GM18520 (cell line): Measurements from ENCODE around the gene AQP7.
A peak's percentile ranks its signal among the peaks of the same experiment; 100 is the strongest.
"Not testable (repeated sequence)": the region's sequence is repeated elsewhere in the genome, so short reads cannot be mapped to it uniquely, and the experiment has no call there.

Source experiments
- ATAC-seq: cut with Tn5 transposase; IDR thresholded peaks from one replicate; pipeline ENCODE4 v1.9.1; 2021; ENCODE audit not compliant: unreplicated experiment

Gene AQP7

DNA sequence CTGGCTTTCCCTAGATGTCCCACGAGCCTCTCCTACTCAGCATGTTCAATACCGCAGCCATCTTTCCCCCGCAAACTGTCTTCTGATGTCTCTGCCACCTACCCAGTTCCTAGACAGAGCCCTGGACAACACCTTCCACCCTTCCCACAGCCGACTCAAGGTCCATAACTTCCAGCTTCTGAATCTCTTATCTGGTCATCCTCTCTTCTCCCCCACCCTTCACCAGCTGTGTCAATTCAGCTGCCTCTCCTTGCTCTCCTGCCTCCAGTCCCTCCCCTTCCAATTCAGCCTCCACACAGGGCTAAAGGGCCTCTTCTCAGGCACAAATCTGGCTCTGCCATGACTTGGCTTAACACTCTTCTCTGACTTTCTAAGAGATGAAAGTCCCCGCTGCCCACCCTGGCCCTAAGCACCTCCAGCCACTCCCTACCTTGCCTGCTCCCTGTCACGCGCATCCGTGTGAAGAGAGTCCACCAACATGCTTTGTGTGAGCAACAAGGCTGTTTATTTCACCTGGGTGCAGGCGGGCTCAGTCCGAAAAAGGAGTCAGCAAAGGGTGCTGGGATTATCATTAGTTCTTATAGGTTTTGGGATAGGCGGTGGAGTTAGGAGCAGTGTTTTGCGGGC, 25.2 kb downstream of the AQP7 start:
- ATAC-seq: no peak

DNA sequence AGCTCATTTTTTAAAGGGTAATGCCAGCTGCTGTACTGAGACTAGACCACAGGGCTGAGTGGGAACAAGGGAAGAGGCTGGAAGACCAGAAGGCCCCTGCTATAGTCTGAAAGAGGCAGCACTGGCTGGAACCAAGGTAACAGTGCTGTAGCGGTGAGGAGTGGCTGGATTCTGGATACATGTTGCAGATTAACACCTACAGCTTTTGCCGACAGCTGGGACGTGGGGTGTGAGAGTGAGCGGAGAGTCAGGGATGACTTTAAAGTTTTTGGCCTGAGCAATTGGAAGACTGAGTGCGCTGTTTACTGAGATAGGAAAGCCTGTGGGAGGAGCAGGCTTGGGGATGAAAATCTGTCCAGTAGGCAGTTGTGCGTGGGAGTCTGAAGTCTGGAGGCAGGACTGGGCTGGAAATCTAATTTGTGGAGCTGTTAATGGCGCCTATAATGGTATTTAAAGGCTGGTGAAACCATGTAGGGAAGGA, 26.5 kb downstream of the AQP7 start:
- ATAC-seq: no peak

DNA sequence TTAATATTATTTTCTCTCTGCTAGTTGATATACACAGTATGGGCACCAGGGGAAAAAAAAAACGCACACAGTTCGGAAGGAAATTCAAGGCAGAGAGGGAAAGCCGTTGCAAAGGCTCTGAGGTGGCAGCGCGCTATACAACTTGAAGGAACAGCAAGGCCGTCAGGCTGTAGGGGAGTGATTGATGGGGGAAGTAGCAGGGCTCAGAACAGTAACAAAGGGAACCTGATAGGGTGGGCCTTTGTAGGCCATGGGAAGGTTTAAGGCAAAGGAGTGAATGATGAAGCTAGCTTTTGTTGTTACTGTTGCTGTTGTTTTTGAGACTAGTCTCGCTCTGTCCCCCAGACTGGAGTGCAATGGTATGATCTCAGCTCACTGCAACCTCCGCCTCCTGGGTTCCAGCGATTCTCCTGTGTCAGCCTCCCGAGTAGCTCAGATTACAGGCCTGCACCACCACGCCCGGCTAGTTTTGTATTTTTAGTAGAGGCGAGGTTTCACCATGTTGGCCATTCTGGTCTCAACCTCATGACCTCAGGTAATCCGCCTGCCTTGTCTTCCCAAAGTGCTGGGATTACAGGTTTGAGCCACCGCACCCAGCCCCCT, 27.0 kb downstream of the AQP7 start:
- ATAC-seq: no peak

DNA sequence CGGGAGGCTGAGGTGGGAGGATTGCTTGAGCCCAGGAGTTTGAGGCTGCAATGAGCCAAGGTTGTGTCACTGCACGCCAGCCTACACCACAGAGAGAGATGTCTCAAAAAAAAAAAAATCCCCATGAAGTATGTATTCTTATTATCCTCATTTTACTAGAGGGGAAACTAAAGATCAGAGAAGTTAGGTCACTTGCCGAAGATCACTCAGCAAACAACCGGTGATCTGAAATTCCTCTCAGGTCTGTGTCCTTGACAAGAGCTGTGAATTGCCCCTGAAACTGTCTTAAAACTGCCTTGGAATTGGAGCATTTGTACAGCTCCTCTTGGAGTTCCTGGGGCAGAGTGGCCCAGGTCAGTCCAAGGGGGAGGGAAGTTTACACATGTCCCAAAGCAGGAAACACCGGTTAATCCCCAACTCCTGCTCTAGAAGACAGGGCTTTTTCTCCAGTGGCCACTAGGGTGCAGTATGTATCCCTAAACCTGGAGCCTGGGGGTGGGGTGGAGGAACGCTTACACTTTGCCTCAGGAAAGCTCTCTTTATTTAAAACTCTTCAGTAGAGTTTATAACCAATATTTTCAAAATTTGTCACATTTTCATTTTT, 27.6 kb downstream of the AQP7 start:
- peak; percentile 46 for ATAC-seq

DNA sequence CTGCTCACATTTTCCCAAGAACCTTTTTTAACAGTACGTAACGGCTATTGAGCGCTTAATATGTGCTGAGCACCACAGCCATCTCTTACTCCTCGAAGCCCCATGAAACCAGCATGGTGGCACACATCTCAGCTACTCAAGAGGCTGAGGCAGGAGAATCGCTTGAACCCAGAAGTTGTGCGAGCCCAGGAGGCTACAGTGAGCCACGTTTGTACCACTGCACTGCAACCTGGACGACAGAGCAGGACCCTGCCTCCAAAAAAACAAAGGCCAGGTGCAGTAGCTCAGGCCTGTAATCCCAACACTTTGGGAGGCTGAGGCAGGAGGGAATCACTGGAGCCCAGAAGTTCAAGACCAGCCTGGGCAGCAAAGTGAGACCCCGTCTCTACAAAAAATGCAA, 28.2 kb downstream of the AQP7 start:
- ATAC-seq: no peak

DNA sequence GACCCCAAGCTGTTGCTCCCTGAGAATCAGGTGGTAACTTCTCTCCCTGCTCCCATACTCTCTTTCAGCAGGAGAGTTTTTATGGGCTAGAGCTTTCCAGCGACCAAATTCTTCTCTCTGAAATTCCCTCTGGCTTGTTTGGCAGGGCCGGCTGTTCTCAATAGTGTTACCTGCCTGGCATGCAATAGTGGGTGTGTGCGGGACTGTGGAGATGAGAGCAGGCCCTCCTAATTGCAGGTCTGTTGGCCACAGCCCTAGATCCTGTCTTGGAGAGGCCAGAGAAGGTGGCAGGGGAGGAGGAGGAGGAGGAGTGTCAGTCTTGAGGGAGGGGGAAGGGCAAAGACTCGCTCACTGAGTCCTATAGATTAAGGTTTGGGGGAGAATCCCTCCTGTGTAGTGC, 29.5 kb downstream of the AQP7 start:
- no peak for ATAC-seq

DNA sequence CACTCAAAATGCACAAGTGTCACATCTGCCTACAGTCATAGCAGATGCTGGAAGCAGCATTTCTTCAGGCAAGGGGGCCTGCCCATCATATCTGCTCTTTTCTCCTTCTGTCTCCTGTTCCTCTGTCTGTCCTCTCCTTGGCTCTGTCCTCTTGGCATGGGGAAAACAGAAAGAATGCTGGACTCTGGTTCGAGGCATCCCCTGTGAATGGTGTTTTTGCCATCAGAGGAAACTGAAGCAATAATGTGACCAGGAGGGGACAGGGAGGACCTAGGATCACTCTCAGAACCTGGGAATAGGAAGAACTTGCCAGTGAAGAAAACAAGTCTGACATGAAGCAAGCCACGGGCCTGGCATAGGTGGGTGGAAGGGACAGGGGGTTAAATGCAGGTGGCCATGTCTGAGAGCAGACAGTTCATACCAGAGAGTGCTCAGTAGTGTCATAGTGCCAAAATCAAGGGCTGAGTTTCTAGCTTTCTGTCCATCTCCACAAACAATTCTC, 35.3 kb downstream of the AQP7 start:
- no peak for ATAC-seq

DNA sequence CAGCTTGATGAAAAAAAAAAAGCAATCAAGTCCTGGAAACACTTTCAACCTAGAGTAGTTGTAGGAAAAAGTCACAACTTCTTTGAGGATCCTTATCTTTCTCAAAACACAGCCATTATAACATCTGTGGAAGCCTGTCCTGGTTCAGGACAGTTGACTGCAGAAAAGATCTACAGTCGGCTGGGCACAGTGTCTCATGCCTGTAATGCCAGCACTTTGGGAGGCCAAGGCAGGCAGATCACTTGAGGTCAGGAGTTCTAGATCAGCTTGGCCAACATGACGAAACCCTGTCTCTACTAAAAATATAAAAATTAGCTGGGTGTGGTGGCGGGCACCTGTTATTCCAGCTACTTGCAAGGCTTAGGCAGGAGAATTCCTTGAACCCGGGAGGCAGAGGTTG, 37.6 kb downstream of the AQP7 start:
- not testable (repeated sequence) for ATAC-seq

DNA sequence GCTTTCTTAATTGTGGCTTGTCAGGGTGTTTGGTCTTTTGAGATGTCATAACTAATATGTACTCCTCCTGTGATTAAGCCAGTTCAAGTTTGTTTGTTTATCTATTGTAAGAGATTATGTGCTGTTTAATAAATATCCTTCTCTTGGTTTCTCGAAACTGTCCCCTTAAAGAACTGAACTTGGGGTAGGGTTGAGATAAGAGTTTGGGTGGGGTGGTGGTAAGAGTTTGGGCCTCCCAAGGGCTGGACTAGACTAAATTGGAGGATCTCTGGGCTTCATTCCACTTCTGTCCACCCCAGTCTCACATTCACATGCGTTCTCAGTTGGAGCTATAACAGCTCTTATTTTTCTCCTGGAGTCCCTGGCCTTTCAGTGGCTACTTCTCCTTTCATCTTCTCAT, 38.2 kb downstream of the AQP7 start:
- ATAC-seq: no peak

DNA sequence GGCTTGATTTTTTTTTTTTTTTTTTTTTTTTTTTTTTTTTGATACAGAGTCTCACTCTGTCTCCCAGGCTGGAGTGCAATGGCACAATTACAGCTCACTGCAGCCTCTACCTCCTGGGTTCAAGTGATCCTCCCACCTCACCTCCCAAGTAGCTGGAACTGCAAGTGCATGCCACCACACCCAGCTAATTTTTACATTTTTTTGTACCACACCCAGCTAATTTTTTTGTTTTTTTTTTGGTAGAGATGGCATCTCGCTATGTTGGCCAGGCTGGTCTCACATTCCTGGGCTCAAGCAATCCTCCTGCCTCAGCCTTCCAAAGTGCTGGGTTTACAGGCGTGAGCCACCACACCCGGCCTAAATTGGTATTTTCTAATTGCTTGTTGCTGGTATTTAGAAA, 43.7 kb downstream of the AQP7 start:
- not testable (repeated sequence) for ATAC-seq

DNA sequence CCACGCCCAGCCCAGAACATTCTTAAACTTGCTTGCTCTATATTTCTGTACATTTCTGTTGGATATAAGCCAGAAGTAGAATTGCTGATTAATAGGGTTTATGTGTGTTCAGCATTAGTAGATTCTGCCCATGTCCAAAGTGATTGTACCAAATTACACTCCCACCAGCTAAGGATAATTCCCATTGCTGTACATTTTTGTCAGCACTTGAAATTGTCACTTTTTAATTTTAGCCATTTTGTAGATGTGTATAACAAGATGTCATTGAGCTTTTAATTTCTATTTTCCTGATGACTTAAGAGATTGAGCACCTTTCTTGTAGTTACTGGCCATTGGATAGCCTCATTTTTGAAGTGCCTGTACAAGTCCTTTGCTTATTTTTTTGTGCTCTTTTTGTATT, 46.4 kb downstream of the AQP7 start:
- ATAC-seq: no peak

DNA sequence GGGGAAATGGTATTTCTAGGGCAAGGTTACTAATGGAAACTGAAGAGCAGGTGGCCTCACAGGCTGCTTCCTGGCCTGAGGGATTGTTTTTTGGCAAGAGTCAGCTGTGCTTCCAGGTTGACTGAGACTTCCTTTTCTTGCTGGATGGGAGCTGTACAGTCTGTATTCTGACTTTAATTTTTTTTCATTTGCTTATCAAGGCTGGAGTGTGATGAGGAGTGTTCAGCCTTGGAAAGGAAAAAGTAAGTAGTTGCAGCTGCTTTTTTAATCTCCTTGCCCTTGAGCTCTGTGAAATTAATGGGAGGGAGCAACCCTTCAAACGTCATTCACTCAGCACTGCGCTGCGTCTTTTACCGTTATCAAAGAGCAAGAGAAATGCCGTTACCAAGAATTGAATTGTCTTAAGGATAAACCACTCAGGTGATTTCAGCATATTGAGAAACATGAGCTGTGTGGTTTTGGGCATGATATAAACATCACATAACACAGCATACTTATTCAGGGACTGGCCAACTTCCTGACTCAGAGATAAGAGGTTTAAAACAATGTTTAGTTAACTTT, 47.6 kb downstream of the AQP7 start:
- ATAC-seq: no peak

DNA sequence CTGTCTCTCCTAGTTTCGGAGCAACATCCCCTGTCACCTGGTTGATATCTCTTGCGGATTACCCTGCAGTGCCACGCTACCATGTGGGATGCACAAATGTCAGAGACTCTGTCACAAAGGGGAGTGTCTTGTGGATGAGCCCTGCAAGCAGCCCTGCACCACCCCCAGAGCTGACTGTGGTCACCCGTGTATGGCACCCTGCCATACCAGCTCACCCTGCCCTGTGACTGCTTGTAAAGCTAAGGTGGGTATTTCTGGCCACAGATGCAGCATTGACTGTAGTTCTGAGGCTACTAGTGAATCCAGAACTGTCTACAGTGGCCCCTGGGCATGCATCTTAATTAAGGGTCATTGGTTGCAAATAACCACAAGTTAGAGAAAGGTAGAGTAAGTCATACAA, 50.8 kb downstream of the AQP7 start:
- ATAC-seq: no peak

DNA sequence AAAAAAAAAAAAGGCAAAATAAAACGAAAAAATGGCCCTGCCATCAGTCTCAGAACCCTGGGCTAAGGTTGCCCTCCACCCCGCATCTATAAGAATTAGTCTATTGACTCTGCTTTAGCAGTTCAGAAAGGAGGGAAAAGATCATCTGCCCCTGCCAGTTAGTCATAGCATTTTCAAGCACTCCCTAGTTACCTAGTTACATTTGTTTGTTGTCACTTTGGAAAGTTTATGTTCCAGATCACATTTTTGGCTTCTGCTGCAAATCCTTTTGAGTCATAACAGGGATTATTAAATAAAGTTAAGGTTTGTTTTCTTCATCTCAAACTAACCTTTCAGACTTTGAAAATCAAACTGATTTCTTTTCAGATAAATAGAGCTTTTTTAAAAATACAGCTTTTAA, 52.1 kb downstream of the AQP7 start:
- ATAC-seq: no peak

DNA sequence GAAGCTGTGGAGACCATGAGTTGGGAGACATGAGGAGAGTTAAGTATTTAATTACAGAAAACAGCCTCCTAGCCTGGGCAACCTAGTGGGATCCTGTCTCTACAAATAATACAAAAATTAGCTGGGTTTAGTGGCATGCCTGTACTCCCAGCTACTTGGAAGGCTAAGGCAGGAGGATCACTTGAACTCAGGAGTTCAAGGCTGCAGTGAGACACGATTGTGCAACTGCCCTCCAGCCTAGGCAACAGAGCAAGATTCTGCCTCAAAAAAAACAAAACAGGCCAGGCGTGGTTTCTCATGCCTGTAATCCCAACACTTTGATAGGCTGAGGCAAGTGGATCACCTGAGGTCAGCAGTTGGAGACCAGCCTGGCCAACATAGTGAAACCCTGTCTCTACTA, 52.6 kb downstream of the AQP7 start:
- ATAC-seq: no peak

DNA sequence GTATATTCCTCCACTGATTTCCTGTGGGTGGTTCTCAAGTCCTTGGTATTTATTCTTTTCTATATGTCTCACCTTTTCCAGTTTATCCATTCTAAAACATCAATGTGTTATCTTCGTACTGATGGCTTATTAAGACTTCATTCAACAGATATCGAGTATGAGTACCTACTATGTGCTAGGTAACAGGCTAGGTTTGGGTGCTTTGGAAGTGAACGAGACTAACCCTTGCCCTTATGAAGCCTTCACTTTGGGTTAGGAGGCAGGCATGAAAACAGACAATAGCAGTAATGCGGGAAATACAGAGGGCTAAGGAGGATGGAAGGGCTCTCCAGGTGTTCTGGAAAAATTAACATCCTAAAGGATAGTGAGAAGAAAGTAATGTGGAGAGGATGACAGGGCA, 53.4 kb downstream of the AQP7 start:
- ATAC-seq: no peak

DNA sequence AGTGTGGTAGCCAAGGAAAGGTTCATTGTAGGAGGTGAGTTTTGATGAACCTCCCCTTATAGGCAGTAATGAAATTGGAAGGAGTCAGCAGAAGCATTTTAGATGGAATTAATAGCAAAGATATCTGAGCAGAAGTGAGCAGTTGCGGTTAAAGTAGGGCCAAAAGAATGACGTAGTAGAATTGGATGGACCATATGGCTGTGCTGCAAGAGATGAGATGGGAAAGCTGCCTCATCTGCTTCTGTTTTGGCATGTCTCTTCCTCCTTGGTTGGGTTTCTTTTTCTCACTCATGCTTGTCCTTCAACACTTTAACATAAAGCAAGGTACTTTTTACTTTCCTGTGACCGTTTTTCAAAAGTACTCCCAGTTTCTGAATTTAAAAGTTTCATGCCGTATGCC, 55.8 kb downstream of the AQP7 start:
- no peak for ATAC-seq

DNA sequence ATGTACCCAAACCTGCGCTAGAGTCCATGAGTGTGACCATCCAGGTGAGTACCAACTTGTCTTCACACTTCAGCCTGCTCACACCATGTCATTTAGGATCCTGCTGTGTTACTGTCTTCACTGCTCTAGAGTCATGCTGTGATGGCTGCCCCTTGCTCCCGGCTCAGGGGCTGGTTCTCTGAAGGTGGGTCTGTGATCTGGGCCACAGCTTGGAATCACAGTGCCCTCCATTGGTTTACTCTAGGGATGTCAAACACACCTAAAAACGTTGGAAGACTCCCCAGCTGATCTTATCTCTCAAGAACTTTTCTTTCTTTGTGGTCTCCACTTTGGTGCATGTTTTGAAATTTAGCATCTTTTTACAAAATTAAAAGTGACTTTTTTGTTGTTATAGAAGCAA, 58.2 kb downstream of the AQP7 start:
- no peak for ATAC-seq

DNA sequence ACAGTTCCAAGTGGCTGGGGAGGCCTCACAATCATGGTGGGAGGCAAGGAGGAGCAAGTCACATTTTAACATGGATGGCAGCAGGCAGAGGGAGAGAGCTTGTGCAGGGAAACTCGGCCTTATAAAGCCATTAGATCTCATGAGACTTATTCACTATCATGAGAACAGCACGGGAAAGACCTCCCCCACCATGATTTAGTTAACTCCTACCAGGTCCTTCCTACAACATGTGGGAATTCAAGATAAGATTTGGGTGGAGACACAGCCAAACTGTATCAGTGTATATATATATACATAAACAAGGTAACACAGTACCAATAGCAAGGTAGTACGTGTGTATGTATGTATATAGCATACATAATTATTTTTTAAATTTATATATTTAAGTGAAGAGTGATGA, 61.2 kb downstream of the AQP7 start:
- ATAC-seq: no peak

DNA sequence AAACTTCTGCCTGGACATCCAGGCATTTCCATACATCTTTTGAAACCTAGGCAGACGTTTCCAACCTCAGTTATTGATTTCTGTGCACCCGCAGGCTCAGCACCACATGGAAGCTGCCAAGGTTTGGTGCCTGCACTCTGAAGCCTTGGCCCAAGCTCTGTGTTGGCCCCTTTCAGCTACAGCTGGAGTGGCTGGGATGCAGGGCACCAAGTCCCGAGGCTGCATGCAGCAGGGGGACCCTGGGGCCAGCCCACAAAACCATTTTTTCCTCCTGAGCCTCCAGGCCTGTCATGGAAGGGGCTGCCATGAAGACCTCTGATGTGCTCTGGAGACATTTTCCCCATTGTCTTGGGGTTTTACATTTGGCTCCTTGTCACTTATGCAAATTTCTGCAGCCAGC, 62.2 kb downstream of the AQP7 start:
- no peak for ATAC-seq
